OCI-LY7 (cell line): ENCODE results near the gene NEDD4. TPM values are rescaled to one million over a fixed set of nuclear protein-coding genes. Genes with fewer than 3 reads are reported as not detected.

Experiments
- BruUV-seq: library from RNA; stranded (reverse); fragments of 400-500 nt; replicated peaks from 2 replicates; lab custom pipeline; 2021; lab: Mats Ljungman, UMichigan
- CTCF ChIA-PET: fragments of 300-600 bp; sonication (Branson Sonifier 250); formaldehyde crosslinking; loops from one replicate; lab custom pipeline; 2022; ENCODE audit warnings: antibody characterized with exemption; ENCODE audit not compliant: unreplicated experiment; lab: Charles Lee
- POLR2A ChIA-PET: fragments of 300-600 bp; sonication (Branson Sonifier 250); formaldehyde crosslinking; loops from one replicate; lab custom pipeline; 2022; ENCODE audit warnings: antibody characterized with exemption; lab: Charles Lee
- DNase-seq: peaks from one replicate; pipeline ENCODE4 v3.0.0-alpha.2; 2015; ENCODE audit warnings: low spot score
- H2AFZ ChIP-seq: fragments of 200-600 bp; sonication (generic), shearing (Covaris generic); 2 replicates; pipeline ENCODE4 v1.6.1; 2014; ENCODE audit warnings: mild to moderate bottlenecking, antibody characterized with exemption, low read length, moderate library complexity
- H3K27ac ChIP-seq: fragments of 200-600 bp; sonication (generic); 2 replicates; pipeline ENCODE4 v1.5.1; 2014; ENCODE audit warnings: mixed run types, low read depth, mild to moderate bottlenecking, moderate library complexity, low read length, inconsistent platforms; ENCODE audit not compliant: poor library complexity, severe bottlenecking
- H3K36me3 ChIP-seq: fragments of 200-600 bp; sonication (generic); 2 replicates; pipeline ENCODE4 v1.6.1; 2014; ENCODE audit warnings: mild to moderate bottlenecking, antibody characterized with exemption, low read length, moderate library complexity, mixed read lengths; ENCODE audit not compliant: insufficient read depth
- H3K4me1 ChIP-seq: fragments of 200-600 bp; sonication (generic); 2 replicates; pipeline ENCODE4 v1.5.1; 2014; ENCODE audit warnings: mild to moderate bottlenecking, low read length; ENCODE audit not compliant: insufficient read depth, poor library complexity, severe bottlenecking
- H3K4me2 ChIP-seq: fragments of 200-600 bp; sonication (generic); 2 replicates; pipeline ENCODE4 v1.6.1; 2014; ENCODE audit warnings: mild to moderate bottlenecking, low read length
- H3K4me3 ChIP-seq: fragments of 200-600 bp; sonication (generic); 2 replicates; pipeline ENCODE4 v1.5.1; 2014; ENCODE audit warnings: mild to moderate bottlenecking, low read depth, low read length; ENCODE audit not compliant: poor library complexity, severe bottlenecking
- H3K79me2 ChIP-seq: fragments of 200-600 bp; sonication (generic); 2 replicates; pipeline ENCODE4 v1.6.1; 2016; ENCODE audit warnings: low read depth, mild to moderate bottlenecking, low read length, moderate library complexity, mixed read lengths; ENCODE audit not compliant: insufficient read depth
- H3K9me2 ChIP-seq: fragments of 200-600 bp; sonication (generic); 2 replicates; pipeline ENCODE4 v1.6.1; 2016; ENCODE audit warnings: mild to moderate bottlenecking, low read length, mixed read lengths; ENCODE audit not compliant: insufficient read depth
- H3K9me3 ChIP-seq: fragments of 200-600 bp; sonication (generic); 2 replicates; pipeline ENCODE4 v1.6.1; 2014; ENCODE audit warnings: mild to moderate bottlenecking, mixed run types, low read length, mixed read lengths
- H4K20me1 ChIP-seq: fragments of 200-600 bp; sonication (generic); 2 replicates; pipeline ENCODE4 v1.6.1; 2014; ENCODE audit warnings: mild to moderate bottlenecking, antibody characterized with exemption, low read length, moderate library complexity, mixed read lengths; ENCODE audit not compliant: insufficient read depth
- EZH2phosphoT487 ChIP-seq: fragments of 200-600 bp; sonication (generic); IDR thresholded peaks from 2 replicates; pipeline ENCODE4 v1.6.1; 2018; ENCODE audit warnings: low read depth, borderline replicate concordance, mild to moderate bottlenecking, mixed run types, antibody characterized with exemption, low read length, moderate library complexity, mixed read lengths
- intact Hi-C: fragments of 100-400 bp; cut with micrococcal nuclease; formaldehyde crosslinking; loops from one replicate; pipeline ENCODE4 v1.10.0; 2022; ENCODE audit not compliant: unreplicated experiment
- total RNA-seq, 2 experiments: library from RNA; depleted of rRNA in 1 of 2; stranded (reverse); fragments of >200 nt in 1 of 2; shearing (Covaris generic) in 1 of 2; gene quantifications; 2 replicates each; pipeline ENCODE4 v1.2.3, GENCODE V29; 2014 to 2022
- TF ChIP-seq, protein P1 (sequence below): fragments of 200-600 bp; sonication (generic); conservative IDR thresholded peaks from 2 replicates; pipeline ENCODE4 v1.5.1; 2014; ENCODE audit warnings: mild to moderate bottlenecking, antibody characterized with exemption, low read length, moderate library complexity, mixed read lengths

The NEDD4 gene
- total RNA-seq, 2 experiments from 2014 or later: 4.8 to 12.7 TPM

DNA sequence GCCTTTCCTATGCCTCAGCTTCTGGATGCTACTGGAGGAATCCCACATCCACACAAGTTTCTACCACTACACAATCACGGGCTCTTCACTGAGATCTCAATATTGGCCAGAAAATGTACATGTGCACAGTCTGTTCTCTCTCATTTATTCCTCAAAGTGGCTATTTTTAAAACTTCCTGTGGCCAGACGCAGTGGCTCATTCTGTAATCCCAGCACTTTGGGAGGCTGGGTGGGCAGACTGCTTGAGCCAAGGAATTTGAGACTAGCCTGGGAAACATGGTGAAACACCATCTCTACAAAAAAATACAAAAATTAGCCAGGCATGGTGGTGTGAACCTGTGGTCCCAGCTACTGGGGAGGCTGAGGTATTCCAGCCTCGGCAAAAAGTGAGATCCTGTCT lies 159.1 kb downstream of the NEDD4 start:
- DNase-seq: no peak
- Histone ChIP-seq H3K4me1 (no peaks in the 10 kb centered on the region), H3K79me2 (no peaks in the 10 kb centered on the region), H3K4me3 (no peak overlapping the region), H3K27ac (no peak overlapping the region), H3K36me3 (no peaks in the 10 kb centered on the region), H2AFZ (no peak overlapping the region), H4K20me1 (no peaks in the 10 kb centered on the region), H3K4me2 (no peak overlapping the region), H3K9me3 (no peaks in the 10 kb centered on the region), H3K9me2 (no peaks in the 10 kb centered on the region)
- BruUV-seq: no TSS peak
- ChIA-PET POLR2A (no interaction called here), CTCF (no interaction called here)
- TF ChIP-seq, protein P1, sequence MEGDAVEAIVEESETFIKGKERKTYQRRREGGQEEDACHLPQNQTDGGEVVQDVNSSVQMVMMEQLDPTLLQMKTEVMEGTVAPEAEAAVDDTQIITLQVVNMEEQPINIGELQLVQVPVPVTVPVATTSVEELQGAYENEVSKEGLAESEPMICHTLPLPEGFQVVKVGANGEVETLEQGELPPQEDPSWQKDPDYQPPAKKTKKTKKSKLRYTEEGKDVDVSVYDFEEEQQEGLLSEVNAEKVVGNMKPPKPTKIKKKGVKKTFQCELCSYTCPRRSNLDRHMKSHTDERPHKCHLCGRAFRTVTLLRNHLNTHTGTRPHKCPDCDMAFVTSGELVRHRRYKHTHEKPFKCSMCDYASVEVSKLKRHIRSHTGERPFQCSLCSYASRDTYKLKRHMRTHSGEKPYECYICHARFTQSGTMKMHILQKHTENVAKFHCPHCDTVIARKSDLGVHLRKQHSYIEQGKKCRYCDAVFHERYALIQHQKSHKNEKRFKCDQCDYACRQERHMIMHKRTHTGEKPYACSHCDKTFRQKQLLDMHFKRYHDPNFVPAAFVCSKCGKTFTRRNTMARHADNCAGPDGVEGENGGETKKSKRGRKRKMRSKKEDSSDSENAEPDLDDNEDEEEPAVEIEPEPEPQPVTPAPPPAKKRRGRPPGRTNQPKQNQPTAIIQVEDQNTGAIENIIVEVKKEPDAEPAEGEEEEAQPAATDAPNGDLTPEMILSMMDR: no peak
- no peak for TF ChIP-seq EZH2phosphoT487
- intact Hi-C loops: no loop called here

DNA sequence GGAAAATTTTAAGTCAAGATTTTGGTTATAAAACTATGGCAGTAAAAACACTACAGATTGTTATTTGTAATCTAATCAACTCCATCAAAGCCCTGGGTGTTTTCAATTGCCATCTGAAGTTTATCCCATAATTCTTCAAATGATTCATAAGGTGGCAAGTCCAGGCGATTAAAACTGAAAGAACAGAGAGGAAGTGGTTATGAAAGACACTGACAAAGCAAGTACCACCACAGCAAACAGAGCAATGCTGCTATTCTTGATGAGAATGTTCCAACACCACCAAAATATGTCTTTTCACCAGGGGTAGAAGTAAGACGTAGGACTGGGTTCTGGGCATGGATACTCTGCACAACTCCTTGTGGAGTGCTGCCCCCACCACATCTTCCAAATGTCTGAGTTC lies 163.6 kb downstream of the NEDD4 start:
- no peaks in the 10 kb centered on the region for H3K9me3 ChIP-seq
- H3K4me1 ChIP-seq: no peaks in the 10 kb centered on the region
- TF ChIP-seq, protein P1: no peak
- TF ChIP-seq EZH2phosphoT487: no peak
- H3K9me2 ChIP-seq: no peaks in the 10 kb centered on the region
- H3K79me2 ChIP-seq: no peaks in the 10 kb centered on the region
- no peak overlapping the region for H2AFZ ChIP-seq
- no peaks in the 10 kb centered on the region for H3K36me3 ChIP-seq
- intact Hi-C loops: no loop called here
- ChIA-PET CTCF (no interaction called here), POLR2A (interaction anchor here (0.8 kb wide), 1 partner anchor 14 kb away, joined by 3 read pairs; no protein-coding TSS in a partner anchor)
- DNase-seq: no peak
- no peak overlapping the region for H3K27ac ChIP-seq
- no peak overlapping the region for H3K4me2 ChIP-seq
- no peak overlapping the region for H3K4me3 ChIP-seq
- BruUV-seq: no TSS peak
- H4K20me1 ChIP-seq: no peaks in the 10 kb centered on the region

DNA sequence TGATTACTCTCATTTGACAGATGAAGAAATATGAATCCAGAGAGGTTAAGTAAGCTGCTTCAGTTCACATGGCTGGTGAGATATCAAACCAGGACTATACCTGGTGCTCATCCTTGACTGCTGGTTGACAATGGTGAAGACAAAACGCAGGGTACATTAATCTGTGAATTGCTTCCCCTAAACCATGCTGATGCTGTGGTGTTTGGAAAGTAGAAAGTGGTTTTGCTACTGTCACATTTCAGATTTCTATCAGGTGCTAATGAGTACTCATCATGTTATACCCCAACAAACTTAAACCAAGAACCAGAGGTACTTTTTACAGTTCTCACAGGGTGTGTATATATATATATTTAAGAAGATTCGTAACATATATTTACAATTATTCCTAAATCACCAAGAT lies 165.5 kb downstream of the NEDD4 start:
- Histone ChIP-seq H3K79me2 (no peaks in the 10 kb centered on the region), H3K4me3 (no peak overlapping the region), H2AFZ (no peak overlapping the region), H4K20me1 (no peaks in the 10 kb centered on the region), H3K9me2 (no peaks in the 10 kb centered on the region), H3K36me3 (no peaks in the 10 kb centered on the region), H3K4me2 (no peak overlapping the region), H3K4me1 (no peaks in the 10 kb centered on the region), H3K9me3 (no peaks in the 10 kb centered on the region), H3K27ac (no peak overlapping the region)
- POLR2A ChIA-PET: no interaction called here
- no peak for TF ChIP-seq EZH2phosphoT487
- TF ChIP-seq, protein P1: no peak
- intact Hi-C loops: no loop called here
- no TSS peak for BruUV-seq
- CTCF ChIA-PET: no interaction called here
- DNase-seq: no peak
